Ovary (tissue), 9 donors: ENCODE results near the gene AGK. TPM values are rescaled to one million over a fixed set of nuclear protein-coding genes. Genes with fewer than 3 reads are reported as not detected.

ENCODE experiments used
- DNase-seq, 5 donors: peaks; one replicate each; pipeline ENCODE4 v3.0.0-alpha.2; 2019 to 2020
- H3K27ac ChIP-seq, 2 donors: fragments of 200-600 bp; one replicate each; pipeline versions ENCODE4 v1.5.1 to v1.8.0; 2019 to 2022
- H3K27me3 ChIP-seq: fragments of 200-600 bp; one replicate; pipeline ENCODE4 v1.8.0; 2022
- H3K36me3 ChIP-seq: fragments of 200-600 bp; sonication (generic); one replicate; pipeline ENCODE4 v1.5.1; 2019
- H3K4me1 ChIP-seq: one replicate; pipeline ENCODE4 v1.8.1; 2013; ENCODE audit warnings: mild to moderate bottlenecking, moderate library complexity; ENCODE audit not compliant: insufficient read depth
- H3K4me3 ChIP-seq: fragments of 200-600 bp; sonication (generic); one replicate; pipeline ENCODE4 v1.5.1; 2017
- H3K9me3 ChIP-seq, 2 donors: fragments of 200-600 bp in 1 of 2; sonication (generic) in 1 of 2; one replicate each; pipeline versions ENCODE4 v1.5.1 to v1.8.1; 2013 to 2019; ENCODE audit warnings: mild to moderate bottlenecking in 1 of 2, moderate library complexity in 1 of 2
- CTCF ChIP-seq, 3 donors: fragments of 450-650 bp in 2 of 3; fragments of 200-600 bp in 1 of 3; IDR thresholded peaks; one replicate each; pipeline versions ENCODE4 v1.5.1 to v1.8.0; 2016 to 2022; ENCODE audit warnings: antibody characterized with exemption in 3 of 3, mild to moderate bottlenecking in 1 of 3
- EP300 ChIP-seq: sonication (generic); formaldehyde crosslinking; IDR thresholded peaks from one replicate; pipeline ENCODE4 v1.6.1; 2017; ENCODE audit warnings: antibody characterized with exemption
- POLR2A ChIP-seq: fragments of 450-650 bp; IDR thresholded peaks from one replicate; pipeline ENCODE4 v1.6.1; 2017; ENCODE audit warnings: antibody characterized with exemption, mild to moderate bottlenecking, moderate library complexity
- WGBS, 3 donors: extraction: QIAGEN DNeasy Blood & Tissue Kit in 1 of 3; methylation state at CpG; one replicate each; pipeline versions ENCODE4 v1.1.5 to v1.1.7; 2013 to 2017; 5-methylcytosine and 5-hydroxymethylcytosine counted together
- intact Hi-C, 4 donors: fragments of 100-400 bp; cut with DNase I; formaldehyde crosslinking; loops; one replicate each; pipeline versions ENCODE4 v1.11.0 to v1.15.1; 2022 to 2023
- polyA plus RNA-seq, 2 donors: library from polyadenylated mRNA; stranded (reverse); fragments of 200-250 nt in 1 of 2; fragments of 350-450 nt in 1 of 2; fragmentation: Illumina TruSeq in 1 of 2; extraction: RNeasy Lipid Tissue Mini Kit (QIAGEN cat#74804) in 1 of 2; gene quantifications; one replicate each; pipeline ENCODE4 v1.2.3, GENCODE V29; 2013 to 2014
- total RNA-seq, 7 donors: library from RNA; depleted of rRNA in 2 of 7; stranded (reverse); fragments of >200 nt in 2 of 7; fragmentation: NEBNext Ultra II Directional in 3 of 7; extraction: Animal tissue kit (Norgen Biotek cat#: 25700) in 3 of 7; gene quantifications; one replicate each; pipeline versions ENCODE4 v1.1.0 to v1.2.4, GENCODE V29; 2016 to 2023
- donor health status: DM: no; HTN: no; CAD: no; lungs with moderate emphysema.
- donor health status: DM: no; HTN: no; CAD: no.
- donor health status: Bipolar disorder and iron deficiency.
- donor health status: DM: yes; HTN: yes; CAD: no.
- donor health status: DM: no; HTN: no; CAD: no.
- donor health status: DM: yes; HTN: yes; CAD: no.

The AGK gene
- total and polyA plus RNA-seq, 9 donors = 11.3 to 32.1 (median 21.8) TPM

DNA sequence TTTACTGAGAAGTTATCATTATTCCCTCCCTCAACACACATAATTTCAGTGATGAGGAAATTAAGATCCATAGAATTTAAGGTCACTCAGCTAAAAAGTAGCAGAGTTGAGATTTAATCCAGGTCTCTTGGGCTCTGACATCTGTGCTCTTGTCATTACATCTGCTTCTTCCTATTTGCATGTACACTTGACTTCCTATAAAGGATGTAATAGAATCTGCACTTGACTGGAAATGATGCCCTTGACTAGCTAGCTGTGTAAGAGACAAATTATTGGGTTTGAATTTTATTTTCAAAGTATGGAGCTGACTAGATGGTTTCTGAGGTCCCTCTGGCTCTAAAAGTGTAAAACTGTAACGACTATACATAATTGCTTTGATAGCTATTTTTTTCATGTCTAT lies 59.5 kb downstream of the AGK start:
- TF ChIP-seq CTCF (IDR thresholded peaks at IDR 0.05) (no peak), POLR2A (no peak), EP300 (no peak)
- 90 to 98% (median 97%) methylated on average over 1 of the region's 1 CpG for WGBS, 3 donors
- no peaks in the 10 kb centered on the region for H3K4me1 ChIP-seq
- H3K27ac ChIP-seq = no peak overlapping the region
- peaks cover 0 to 2% of the 10 kb centered on the region in 2 donors for H3K9me3 ChIP-seq
- intact Hi-C loops = no loop called here
- H3K27me3 ChIP-seq = no peaks in the 10 kb centered on the region
- H3K36me3 ChIP-seq = no peaks in the 10 kb centered on the region
- H3K4me3 ChIP-seq = no peak overlapping the region
- DNase-seq = no peak

DNA sequence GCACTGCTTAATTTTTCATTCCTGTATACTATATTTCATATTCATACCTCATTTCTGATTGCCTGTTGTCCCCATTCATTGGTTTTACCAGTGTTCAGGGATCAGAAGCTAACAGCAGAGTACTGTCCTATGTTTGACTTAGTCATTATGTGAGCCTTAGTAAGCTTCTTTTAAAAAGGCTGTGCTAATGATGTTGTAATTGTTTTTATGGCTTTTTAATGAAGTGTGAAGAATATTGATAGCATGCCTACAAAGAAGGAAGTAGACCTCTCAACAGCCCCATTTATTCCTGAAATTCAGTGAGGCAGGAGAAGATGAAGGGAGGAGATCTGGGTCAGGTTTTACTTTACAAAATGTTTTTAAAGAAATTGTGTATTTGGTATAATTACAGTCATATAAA lies 61.7 kb downstream of the AGK start:
- no peak for DNase-seq
- intact Hi-C loops = no loop called here
- no peak overlapping the region for H3K4me3 ChIP-seq
- H3K36me3 ChIP-seq = no peaks in the 10 kb centered on the region
- no peak for TF ChIP-seq EP300
- no peak for TF ChIP-seq POLR2A
- no peak for TF ChIP-seq CTCF (IDR thresholded peaks at IDR 0.05)
- H3K27ac ChIP-seq = no peak overlapping the region
- H3K9me3 ChIP-seq = peaks cover 0 to 2% of the 10 kb centered on the region in 2 donors
- H3K27me3 ChIP-seq = no peaks in the 10 kb centered on the region
- H3K4me1 ChIP-seq = no peaks in the 10 kb centered on the region

GRCh38 chr7:141617280-141617679 lies 66.1 kb downstream of the AGK start:
- Histone ChIP-seq H3K9me3 (peaks cover 0 to 2% of the 10 kb centered on the region in 2 donors), H3K27me3 (no peaks in the 10 kb centered on the region), H3K36me3 (no peaks in the 10 kb centered on the region), H3K4me1 (no peaks in the 10 kb centered on the region), H3K4me3 (no peak overlapping the region), H3K27ac (no peak overlapping the region)
- no peak for DNase-seq
- intact Hi-C loops = no loop called here
- TF ChIP-seq CTCF (IDR thresholded peaks at IDR 0.05) = no peak
- TF ChIP-seq EP300 = no peak
- no peak for TF ChIP-seq POLR2A

DNA sequence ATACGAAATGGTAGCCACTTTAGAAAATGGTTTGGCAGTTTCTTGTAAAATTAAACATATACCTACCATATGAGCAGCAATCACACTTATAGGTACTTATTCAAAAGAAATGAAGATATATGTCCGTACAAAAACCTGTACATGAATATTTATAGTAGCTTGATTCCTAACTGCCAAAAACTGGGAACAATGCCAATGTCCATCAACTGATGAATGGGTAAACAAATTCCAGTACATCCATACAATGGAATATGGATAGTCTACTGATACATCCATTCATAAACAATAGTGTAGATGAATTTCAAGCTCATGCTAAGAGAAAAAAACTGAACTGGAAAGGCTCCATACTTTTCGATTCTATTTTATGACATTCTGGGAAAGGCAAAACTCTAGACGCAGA lies 68.5 kb downstream of the AGK start:
- DNase-seq = no peak
- Histone ChIP-seq H3K27ac (no peak overlapping the region), H3K36me3 (no peaks in the 10 kb centered on the region), H3K27me3 (no peaks in the 10 kb centered on the region), H3K4me1 (no peaks in the 10 kb centered on the region), H3K4me3 (no peak overlapping the region), H3K9me3 (no peaks in the 10 kb centered on the region)
- intact Hi-C loops = no loop called here
- 93 to 96% (median 93%) methylated on average over 4 of the region's 4 CpGs for WGBS, 3 donors
- no peak for TF ChIP-seq EP300
- TF ChIP-seq CTCF (IDR thresholded peaks at IDR 0.05) = no peak
- no peak for TF ChIP-seq POLR2A

- H3K36me3 ChIP-seq = no peaks in the 10 kb centered on the region
- no peak for TF ChIP-seq CTCF (IDR thresholded peaks at IDR 0.05)
- no peak for TF ChIP-seq EP300
- TF ChIP-seq POLR2A = no peak
- no peak overlapping the region for H3K4me3 ChIP-seq
- WGBS, 3 donors = 93 to 98% (median 96%) methylated on average over 1 of the region's 1 CpG
- no peaks in the 10 kb centered on the region for H3K9me3 ChIP-seq
- H3K27ac ChIP-seq = no peak overlapping the region
- H3K27me3 ChIP-seq = no peaks in the 10 kb centered on the region
- no peaks in the 10 kb centered on the region for H3K4me1 ChIP-seq
- no peak for DNase-seq
- intact Hi-C loops = no loop called here
Measured at GRCh38 chr7:141624763-141625162, 73.6 kb downstream of the AGK start.
